PFSK-1 (cell line): Measurements from ENCODE around the gene VWA2.

ENCODE experiments used
- FOXP2 ChIP-seq: optimal IDR thresholded peaks from 2 replicates; pipeline ENCODE3; 2011; ENCODE audit warnings: borderline replicate concordance, control low read depth, inconsistent platforms; ENCODE audit not compliant: insufficient read depth; ENCODE audit errors: extremely low read length, extremely low read depth
- POLR2AphosphoS5 ChIP-seq: IDR thresholded peaks from 2 replicates; pipeline ENCODE4 v1.6.1; 2012; ENCODE audit warnings: low read depth, mild to moderate bottlenecking, control low read depth, low read length, moderate library complexity
- REST ChIP-seq, 2 experiments: IDR thresholded peaks; 2 replicates each; pipeline versions ENCODE4 v1.6.1 to v1.8.0; 2011 to 2012; ENCODE audit warnings: low read depth in 2 of 2, low read length in 2 of 2, control low read depth in 1 of 2, inconsistent platforms in 1 of 2, mild to moderate bottlenecking in 1 of 2, moderate library complexity in 1 of 2; ENCODE audit not compliant: insufficient read depth in 1 of 2
- SIN3A ChIP-seq: IDR thresholded peaks from 2 replicates; pipeline ENCODE4 v1.6.1; 2012; ENCODE audit warnings: mild to moderate bottlenecking, low read length, moderate library complexity, borderline replicate concordance; ENCODE audit not compliant: insufficient read depth
- TAF1 ChIP-seq: IDR thresholded peaks from 2 replicates; pipeline ENCODE4 v1.6.1; 2012; ENCODE audit warnings: low read length, control low read depth, borderline replicate concordance; ENCODE audit not compliant: insufficient read depth

Gene VWA2

GRCh38 chr10:114319406-114320248 is 80.6 kb downstream of the VWA2 start:
- TF ChIP-seq TAF1 (no peak), FOXP2 (no peak), REST (IDR thresholded peaks at IDR 0.05; ENCODE audit: insufficient read depth in 1 of 2, low read depth in 2 of 2, low read length in 2 of 2) (no peak), POLR2AphosphoS5 (no peak), SIN3A (no peak)

- TF ChIP-seq REST (IDR thresholded peaks at IDR 0.05; ENCODE audit: insufficient read depth in 1 of 2, low read depth in 2 of 2, low read length in 2 of 2) (no peak), TAF1 (no peak), FOXP2 (no peak), SIN3A (no peak), POLR2AphosphoS5 (no peak)
Measured at GRCh38 chr10:114320249-114321116, 81.4 kb downstream of the VWA2 start.

- no peak for TF ChIP-seq SIN3A
- TF ChIP-seq FOXP2, result no peak
- no peak for TF ChIP-seq REST (IDR thresholded peaks at IDR 0.05; ENCODE audit: insufficient read depth in 1 of 2, low read depth in 2 of 2, low read length in 2 of 2)
- no peak for TF ChIP-seq TAF1
- TF ChIP-seq POLR2AphosphoS5, result no peak
Measured at GRCh38 chr10:114322344-114322743, 83.3 kb downstream of the VWA2 start.

GRCh38 chr10:114323023-114323422 is 84.0 kb downstream of the VWA2 start:
- TF ChIP-seq FOXP2, result no peak
- TF ChIP-seq TAF1, result no peak
- no peak for TF ChIP-seq SIN3A
- no peak for TF ChIP-seq REST (IDR thresholded peaks at IDR 0.05; ENCODE audit: insufficient read depth in 1 of 2, low read depth in 2 of 2, low read length in 2 of 2)
